ENCODE measurements around the gene HIVEP3. TPM values are rescaled to one million over a fixed set of nuclear protein-coding genes. Genes with fewer than 3 reads are reported as not detected.

HIVEP3 gene
- total RNA-seq, 2 donors from 2014 or later = 3.4 to 4.0 TPM

- 21 to 35% methylated on average over 4 of the region's 4 CpGs for WGBS, 2 donors
- Histone ChIP-seq H3K9me3 (no peaks in the 10 kb centered on the region), H3K36me3 (replicated peaks in 1 of 2; ENCODE audit: insufficient read depth in 1 of 2, low read depth in 2 of 2) (no peaks in the 10 kb centered on the region), H3K27ac (peak overlapping the region; percentile 14 to 47 (median 28)), H3K27me3 (no peaks in the 10 kb centered on the region), H3K4me1 (peaks cover 33% of the 10 kb centered on the region), H3K4me3 (no peak overlapping the region)
- intact Hi-C loops (cut with DNase I) = no loop called here
- no peak for TF ChIP-seq CTCF (IDR thresholded peaks at IDR 0.05)
- no peak for TF ChIP-seq POLR2A (IDR thresholded peaks at IDR 0.05)
- DNase-seq (no peak), ATAC-seq (no peak)
Observed at GRCh38 chr1:41894101-41894807, 24.5 kb downstream of the HIVEP3 start.

DNA sequence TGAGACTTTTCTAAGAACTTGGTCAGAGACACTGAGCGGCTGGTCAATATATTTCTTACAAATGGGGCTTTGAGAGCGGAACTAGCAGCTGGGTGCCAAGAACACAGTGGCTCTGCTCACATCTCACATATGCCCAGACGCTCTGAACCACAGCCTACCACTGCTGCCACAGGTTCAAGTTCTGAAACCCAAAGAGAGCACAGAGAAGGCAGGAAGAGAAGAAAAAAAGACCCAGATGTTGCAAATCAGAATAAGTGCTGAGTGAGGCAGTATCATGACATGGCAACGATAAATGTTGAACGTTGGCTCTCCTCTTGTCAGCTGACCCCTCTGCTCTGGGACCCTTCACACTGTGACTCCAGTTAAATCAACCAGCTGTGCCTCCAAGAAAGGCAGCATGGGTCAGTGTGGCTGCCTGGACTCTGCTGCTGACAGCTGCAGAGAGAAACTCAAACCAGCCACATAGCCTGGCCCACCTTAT, 26.4 kb downstream of the HIVEP3 start:
- Histone ChIP-seq H3K4me3 (no peak overlapping the region), H3K36me3 (replicated peaks in 1 of 2; ENCODE audit: insufficient read depth in 1 of 2, low read depth in 2 of 2) (no peaks in the 10 kb centered on the region), H3K27ac (peak overlapping the region in 3 of 4 donors; percentile 75 to 81 (median 76)), H3K27me3 (no peaks in the 10 kb centered on the region), H3K9me3 (no peaks in the 10 kb centered on the region), H3K4me1 (peaks cover 33% of the 10 kb centered on the region)
- WGBS, 2 donors = 55 to 57% methylated on average over 5 of the region's 5 CpGs
- ATAC-seq (no peak), DNase-seq (peak in 1 of 4 donors; percentile 26)
- TF ChIP-seq CTCF (IDR thresholded peaks at IDR 0.05) = no peak
- TF ChIP-seq POLR2A (IDR thresholded peaks at IDR 0.05) = no peak
- intact Hi-C loops (cut with DNase I) = no loop called here

DNA sequence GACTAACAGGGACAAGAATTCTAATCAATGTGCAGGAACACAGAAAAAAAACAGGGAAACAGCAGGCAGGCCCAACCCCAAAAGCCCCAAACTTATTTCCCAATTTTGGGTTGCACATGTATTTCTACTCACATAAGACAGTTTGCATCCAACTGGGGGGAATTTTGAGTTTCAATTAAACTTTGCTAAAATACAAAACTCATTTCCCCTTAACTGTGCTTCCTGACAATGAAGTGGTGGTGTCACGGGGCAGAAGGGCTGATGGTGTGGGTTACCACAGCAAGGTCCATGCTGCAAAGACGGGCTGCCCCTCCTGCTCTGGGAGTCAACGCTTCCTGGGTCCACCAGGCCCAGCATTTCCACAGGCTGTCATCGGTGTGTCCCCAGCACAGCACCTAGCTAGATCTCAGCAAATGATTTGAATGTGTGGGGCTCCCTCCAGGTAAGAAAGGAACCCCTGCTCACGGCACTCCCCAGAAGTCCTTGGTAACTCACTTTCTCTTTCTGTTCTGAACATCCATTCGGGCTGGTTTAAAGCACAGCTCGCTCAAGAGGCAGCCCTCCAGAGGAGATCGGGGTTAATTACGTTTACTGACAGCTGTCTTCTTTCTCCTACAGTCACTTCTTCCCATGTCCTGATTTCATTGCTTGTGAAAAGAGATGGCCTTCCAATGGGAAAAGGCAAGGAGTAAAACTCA, 27.4 kb downstream of the HIVEP3 start:
- Histone ChIP-seq H3K27ac (peak overlapping the region; percentile 55 to 81 (median 76)), H3K36me3 (replicated peaks in 1 of 2; ENCODE audit: insufficient read depth in 1 of 2, low read depth in 2 of 2) (no peaks in the 10 kb centered on the region), H3K4me1 (peaks cover 33% of the 10 kb centered on the region), H3K9me3 (no peaks in the 10 kb centered on the region), H3K4me3 (no peak overlapping the region), H3K27me3 (no peaks in the 10 kb centered on the region)
- intact Hi-C loops (cut with DNase I) = no loop called here
- WGBS, 2 donors = 18 to 22% methylated on average over 8 to 9 of the region's 9 CpGs
- ATAC-seq (peak; percentile 56), DNase-seq (peak; percentile 28 to 47 (median 37))
- TF ChIP-seq CTCF (IDR thresholded peaks at IDR 0.05) = peak in 1 of 7 experiments; percentile 24
- peak in 1 of 3 donors; percentile 30 for TF ChIP-seq POLR2A (IDR thresholded peaks at IDR 0.05)

DNA sequence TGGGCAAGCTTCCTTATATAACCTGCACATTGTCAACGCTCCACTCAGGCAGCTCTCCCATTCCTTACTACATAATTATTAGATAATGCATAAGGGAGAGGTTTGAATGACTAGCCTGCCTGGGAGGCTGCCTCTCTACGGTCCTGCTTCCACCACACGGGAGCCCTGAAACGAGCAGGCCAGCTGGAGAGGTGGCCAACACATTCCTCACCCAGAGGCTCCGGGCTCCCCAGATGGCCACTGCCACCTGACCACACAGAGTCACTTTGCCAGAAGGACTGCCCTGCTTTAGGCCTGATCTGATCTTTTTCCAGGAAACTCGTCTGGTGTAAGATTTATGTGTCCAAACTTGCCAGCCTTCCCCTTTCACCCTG, 27.9 kb downstream of the HIVEP3 start:
- DNase-seq = peak; percentile 63 to 77 (median 76)
- TF ChIP-seq POLR2A (IDR thresholded peaks at IDR 0.05) = no peak
- peak in 1 of 7 experiments; percentile 8 for TF ChIP-seq CTCF (IDR thresholded peaks at IDR 0.05)
- Histone ChIP-seq H3K36me3 (replicated peaks in 1 of 2; ENCODE audit: insufficient read depth in 1 of 2, low read depth in 2 of 2) (no peaks in the 10 kb centered on the region), H3K4me1 (peaks cover 33% of the 10 kb centered on the region), H3K27ac (peak overlapping the region; percentile 55 to 81 (median 76)), H3K4me3 (no peak overlapping the region), H3K9me3 (no peaks in the 10 kb centered on the region), H3K27me3 (no peaks in the 10 kb centered on the region)
- 0 to 15% methylated on average over 6 of the region's 6 CpGs for WGBS, 2 donors
- ATAC-seq = peak; percentile 80
- intact Hi-C loops (cut with DNase I) = no loop called here

All from body of pancreas (tissue), 4 donors.